HG03280 (cell line): ENCODE results near the gene WDR26.

Experiments
- ATAC-seq: cut with Tn5 transposase; IDR thresholded peaks from one replicate; pipeline ENCODE4 v1.9.1; 2021; ENCODE audit warnings: mild to moderate bottlenecking, moderate library complexity; ENCODE audit not compliant: unreplicated experiment

Gene WDR26

GRCh38 chr1:224393294-224393693 lies 41.3 kb downstream of the WDR26 start:
- ATAC-seq: no peak

GRCh38 chr1:224392411-224393249 lies 42.0 kb downstream of the WDR26 start:
- ATAC-seq: no peak

DNA sequence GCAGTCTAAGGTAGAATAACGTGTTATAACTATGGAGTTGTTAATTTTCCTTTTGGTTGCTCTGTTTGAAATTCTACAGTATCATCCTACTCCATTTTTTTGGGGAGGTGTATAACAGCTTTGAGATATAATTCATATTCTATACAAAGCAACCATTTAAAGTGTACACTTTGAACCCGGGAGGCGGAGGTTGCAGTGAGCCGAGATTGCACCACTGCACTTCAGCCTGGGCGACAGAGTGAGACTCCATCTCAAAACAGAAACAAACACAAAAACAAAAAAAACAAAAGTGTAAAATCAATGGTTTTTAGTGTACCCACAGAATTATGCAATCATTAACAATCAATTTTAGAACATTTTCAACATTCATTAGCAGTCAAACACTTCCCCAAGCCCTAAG lies 44.1 kb downstream of the WDR26 start:
- no peak for ATAC-seq

- ATAC-seq: no peak
Observed at GRCh38 chr1:224387943-224388342, 46.7 kb downstream of the WDR26 start.

DNA sequence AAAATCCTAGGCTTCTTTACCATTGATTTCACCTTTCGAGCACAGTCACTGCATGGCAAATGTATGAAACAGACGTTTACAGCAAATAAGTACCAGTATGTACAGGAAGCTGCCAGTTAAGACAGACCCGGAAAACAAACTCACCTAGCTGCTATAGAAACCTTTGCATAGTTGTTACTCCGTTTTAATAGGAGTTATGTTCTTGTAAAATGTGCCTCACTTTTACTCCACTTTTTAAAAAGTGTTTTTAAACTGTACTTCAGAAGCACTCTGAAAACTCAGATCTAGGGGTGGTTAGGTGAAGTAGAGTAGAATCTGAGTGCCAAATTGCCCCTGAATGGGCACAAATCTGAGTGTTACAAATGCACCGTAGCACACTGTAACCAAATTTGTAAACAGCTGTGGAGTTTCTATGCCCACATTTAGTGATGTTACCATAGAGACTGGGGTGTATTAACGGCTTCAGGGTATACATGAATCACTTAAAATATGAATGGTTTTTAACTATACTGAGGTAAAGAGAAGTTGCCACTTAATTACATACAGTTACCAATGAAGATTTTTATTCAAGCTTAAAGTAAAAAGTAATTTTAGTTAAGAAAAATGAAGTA lies 47.2 kb downstream of the WDR26 start:
- no peak for ATAC-seq

DNA sequence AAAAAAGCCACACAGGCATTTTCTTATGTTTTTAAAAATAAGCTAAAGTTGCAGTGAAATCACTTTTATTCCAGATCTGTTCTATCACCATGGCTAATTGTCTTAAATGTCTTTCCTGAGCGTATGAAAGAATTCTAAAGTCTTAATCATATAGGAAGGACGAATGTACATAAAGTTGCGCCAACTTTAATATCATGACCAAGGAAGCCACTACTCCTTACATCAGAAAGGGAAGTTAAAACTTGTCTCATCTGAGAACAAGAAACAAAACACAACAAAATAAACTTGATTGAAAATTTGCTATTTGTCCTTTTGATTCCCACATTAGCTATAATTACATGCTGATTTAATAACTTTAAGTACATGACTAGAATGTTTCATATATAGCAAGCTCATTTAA lies 51.4 kb downstream of the WDR26 start:
- ATAC-seq: no peak

GRCh38 chr1:224381880-224382548 lies 52.6 kb downstream of the WDR26 start:
- ATAC-seq: no peak

- ATAC-seq: peak; percentile 42
Observed at GRCh38 chr1:224380003-224380402, 54.6 kb downstream of the WDR26 start.

DNA sequence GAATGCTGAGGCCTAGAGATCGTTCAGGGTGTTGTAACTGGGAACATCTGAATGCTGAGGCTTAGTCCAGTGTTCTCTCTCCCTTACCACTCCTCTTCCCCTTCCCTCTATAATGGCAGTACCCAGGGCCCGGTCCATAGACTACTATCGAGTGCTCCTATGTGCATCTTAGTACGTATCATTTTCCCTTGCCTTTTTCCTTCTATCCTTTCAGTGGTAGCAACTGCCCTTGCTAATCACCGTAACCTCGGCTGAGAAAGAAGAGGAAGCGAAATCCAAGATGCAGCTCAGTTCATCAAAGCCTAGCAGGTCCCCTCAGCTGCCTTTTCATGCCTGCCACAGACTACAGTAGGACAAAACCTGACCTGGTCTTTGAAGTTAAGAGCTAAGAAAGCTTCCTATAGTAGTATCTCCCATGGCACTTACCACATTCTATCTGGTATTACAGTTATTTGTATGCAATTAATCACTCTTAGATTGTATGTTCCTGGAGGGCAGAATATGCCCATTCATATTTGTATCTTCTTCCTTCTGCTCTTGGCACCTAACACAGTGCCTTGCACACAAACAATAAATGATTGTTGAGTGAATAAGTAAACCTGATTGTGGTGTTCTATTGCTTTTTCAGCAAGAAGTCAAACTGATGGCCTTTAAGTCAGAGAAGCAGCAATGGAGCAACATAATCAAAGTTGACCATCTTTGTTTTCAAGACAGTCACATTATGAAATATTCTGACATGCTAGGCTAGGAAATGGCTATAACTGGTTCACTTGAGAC lies 55.6 kb downstream of the WDR26 start:
- no peak for ATAC-seq

DNA sequence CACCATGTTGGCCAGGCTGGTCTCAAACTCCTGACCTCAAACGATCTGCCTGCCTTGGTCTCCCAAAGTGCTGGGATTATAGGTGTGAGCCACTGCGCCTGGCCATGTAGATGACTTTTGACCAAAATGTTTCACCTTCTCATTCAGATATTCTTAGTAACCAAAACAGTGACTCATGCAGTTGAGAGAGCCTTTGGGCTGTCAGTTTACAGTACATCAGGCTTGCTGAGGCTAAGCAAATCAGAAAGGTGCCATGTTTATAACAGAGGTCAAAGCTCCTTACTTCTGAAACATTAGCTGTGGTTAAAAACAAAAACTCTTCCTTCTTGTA lies 57.0 kb downstream of the WDR26 start:
- ATAC-seq: peak; percentile 64

GRCh38 chr1:224375059-224375458 lies 59.5 kb downstream of the WDR26 start:
- no peak for ATAC-seq

GRCh38 chr1:224373008-224373590 lies 61.5 kb downstream of the WDR26 start:
- ATAC-seq: no peak

DNA sequence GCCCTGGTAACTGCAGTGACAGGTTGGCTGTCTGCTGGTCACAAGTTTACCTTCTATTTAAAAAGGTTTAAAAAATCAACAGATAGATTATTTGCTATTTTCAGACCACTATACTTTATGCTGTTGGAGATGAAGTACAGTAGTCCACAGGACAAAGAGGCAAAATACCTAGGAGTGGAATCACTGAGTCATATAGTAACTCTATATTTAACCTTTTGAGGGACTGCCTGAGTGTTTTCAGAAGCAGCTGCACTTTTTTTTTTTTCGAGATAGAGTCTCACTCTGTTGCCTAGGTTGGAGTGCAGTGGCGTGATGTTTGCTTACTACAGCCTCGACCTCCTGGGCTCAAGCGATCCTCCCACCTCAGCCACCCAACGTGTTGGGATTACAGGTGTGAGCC lies 66.2 kb downstream of the WDR26 start:
- ATAC-seq: peak; percentile 72

DNA sequence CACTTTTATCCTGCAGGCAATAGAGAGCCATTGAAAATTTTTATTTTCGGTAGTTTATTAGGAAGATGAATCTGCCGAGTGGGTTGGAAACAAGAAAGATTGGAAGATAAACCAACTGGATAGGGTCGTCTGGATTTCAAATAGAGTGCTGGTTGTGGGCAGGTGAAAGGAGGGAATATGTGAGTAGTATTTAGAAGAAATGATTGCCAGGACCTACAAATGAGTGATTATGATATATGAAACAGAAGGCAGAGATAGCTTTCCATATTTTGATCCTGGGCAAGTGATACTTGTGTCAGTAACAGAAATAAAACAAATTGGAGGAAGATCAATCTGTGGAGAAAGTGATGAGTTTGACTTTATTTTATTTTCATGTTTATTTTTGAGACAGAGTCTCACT lies 75.4 kb downstream of the WDR26 start:
- ATAC-seq: no peak

DNA sequence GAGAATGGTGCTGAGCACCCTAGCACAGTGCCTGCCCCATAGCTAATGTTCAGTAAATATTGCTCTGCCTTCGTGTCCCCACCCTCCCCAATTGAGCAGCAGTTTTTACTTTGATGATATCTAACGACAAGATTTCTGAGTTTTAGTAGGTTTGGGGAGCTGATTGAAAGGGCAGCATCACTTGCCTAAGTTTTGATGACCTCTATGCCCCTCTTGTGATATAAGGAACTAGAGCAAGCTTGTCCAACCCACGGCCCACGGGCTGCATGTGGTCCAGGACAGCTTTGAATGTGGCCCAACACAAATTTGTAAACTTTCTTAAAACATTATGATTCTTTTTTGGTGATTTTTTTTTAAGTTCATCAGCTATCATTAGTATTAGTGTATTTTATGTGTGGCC lies 76.4 kb downstream of the WDR26 start:
- no peak for ATAC-seq

- ATAC-seq: no peak
Observed at GRCh38 chr1:224357626-224358124, 76.9 kb downstream of the WDR26 start.

- peak; percentile 99 for ATAC-seq
Observed at GRCh38 chr1:224356685-224357625, 77.6 kb downstream of the WDR26 start, which contains the start of gene CNIH4. Gene CNIH4 (plus strand): TSS chr1:224356879. CDS start chr1:224356925, 46 bp downstream.

GRCh38 chr1:224353975-224354925 lies 80.3 kb downstream of the WDR26 start:
- ATAC-seq: no peak
